Limb (tissue), 2 donors: ENCODE results near the gene EVX1.

Experiments
- DNase-seq, 2 donors: peaks; one replicate each; pipeline ENCODE4 v3.0.0-alpha.2; 2016; ENCODE audit errors: extremely low spot score in 2 of 2

Gene EVX1

DNA sequence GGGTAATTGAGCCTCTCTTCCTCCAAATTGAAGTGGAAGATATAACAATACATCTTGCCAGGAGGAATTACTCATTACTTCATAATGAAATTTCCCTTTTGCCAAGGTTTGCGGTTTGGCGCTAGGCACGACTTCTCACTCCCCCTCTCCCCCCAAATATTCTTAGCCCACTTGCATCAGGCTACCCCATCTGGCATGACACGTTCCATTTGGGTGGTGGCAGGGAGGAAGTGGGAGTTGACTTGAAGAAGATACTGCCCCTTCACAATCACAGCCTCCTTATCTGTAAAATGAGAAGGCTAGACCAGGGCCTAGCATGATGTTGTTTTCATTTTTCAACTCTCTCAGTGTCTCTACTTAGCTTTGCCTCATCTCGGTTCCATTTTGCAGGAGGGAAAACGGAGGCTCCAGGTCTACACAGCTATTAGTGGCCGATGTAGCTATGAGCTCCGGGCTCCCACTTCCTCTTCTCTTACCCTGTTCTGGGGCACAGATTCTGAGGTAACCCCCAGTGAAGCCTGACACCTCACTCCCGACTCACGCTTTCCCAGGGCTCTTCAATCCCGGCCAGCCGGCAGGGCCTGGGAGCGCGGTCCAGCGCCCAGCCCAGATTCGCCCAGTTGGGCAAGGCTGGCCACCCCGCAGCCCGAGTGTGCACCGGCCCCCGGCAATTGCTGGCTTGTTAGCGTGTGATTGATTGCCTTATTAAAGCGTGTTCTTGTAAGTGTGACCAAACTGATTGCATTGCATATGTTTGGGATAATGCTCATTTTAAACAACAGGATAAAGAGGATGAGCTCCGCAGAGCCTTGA, 6.5 kb downstream of the EVX1 start:
- DNase-seq = no peak

DNA sequence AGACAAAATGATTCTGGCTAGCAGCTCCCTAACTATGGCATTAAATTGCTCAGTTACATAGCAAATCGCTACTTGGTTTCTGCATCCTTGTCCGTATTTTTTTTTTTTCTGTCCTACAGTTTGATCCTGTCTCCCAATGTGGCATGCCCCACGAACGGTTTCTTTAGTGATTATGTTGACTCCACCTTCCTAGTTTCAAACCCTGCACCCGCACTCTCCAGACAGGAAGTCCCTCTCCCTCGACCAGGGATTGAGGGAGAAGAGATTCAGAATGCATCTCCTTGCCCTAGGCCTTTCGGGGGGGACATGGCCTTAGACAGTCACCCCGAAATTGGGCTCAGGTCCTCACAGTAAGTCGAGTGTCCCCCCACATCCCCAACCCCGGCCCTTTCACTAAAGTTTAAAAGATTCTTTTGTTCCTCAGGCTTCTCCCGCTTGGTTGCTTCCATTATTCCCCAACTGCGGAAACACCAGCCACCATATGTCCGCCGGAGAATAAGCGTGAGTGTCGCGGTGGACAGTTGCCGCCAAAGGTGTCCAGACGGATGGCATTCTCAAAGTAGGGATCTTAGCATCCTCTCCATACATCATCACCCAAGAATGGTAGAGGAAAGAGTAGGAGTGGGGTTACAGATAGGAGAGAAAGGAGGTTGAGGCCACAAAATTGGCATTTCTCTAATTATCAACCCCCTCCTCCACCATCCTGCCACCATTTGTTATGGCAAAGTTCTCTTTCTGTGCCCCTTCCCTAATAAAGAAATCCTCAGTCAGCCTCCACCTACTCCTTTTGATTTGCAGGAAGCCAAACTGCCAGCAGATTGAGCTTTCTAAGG, 7.3 kb downstream of the EVX1 start:
- no peak for DNase-seq

- DNase-seq = no peak
Measured at GRCh38 chr7:27250557-27251070, 8.0 kb downstream of the EVX1 start.

GRCh38 chr7:27251136-27251651, 8.6 kb downstream of the EVX1 start:
- DNase-seq = no peak

DNA sequence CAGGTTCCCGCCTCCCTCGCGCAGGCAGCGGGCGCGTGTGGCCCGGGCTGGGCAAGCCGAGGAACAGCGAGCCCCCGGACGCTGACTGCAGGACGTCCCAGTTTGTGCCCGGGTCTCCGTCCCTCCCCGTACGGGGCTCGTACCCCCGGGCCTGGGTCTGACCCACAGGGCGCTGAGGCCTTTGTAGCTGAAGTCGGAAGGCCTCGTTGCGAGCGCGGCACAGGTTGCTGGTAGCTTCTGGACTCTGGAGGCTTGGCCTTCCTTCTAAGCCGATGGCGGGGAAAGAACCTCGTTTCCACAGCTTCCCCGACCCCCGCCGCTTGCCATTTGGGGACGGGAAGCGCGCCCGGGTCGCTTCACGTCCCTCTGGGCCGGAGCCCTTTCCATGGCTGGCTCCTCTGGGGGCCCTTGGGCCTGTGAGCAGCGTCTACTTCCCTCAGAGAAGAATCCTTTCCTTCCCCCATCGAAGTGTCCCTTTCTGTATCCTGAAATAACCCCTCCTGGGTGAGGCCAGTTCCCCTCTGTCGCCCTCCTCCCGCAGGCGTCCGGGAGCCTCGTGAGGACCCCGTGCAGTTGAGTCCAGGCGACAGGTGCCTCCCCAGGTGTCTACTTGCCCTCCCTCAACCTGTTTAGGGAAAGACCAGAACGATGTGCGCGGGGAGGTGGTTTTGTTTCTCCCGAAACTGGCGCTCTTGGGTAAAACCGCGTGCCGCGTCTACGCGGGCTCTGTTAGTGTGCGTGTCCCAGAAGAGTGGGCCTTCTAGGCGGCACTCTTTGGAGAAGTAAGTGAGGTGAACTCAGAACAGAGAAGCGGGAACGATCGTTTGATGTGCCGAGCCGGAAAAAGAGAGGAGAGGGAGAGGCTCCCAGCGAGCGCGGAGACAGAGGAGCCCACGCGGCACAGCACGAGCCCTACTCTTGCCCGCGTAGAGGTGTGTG, 9.3 kb downstream of the EVX1 start:
- DNase-seq = peak in 1 of 2 donors; percentile 74

- no peak for DNase-seq
Measured at GRCh38 chr7:27254625-27255024, 12.0 kb downstream of the EVX1 start.

GRCh38 chr7:27260211-27260610, 17.6 kb downstream of the EVX1 start:
- DNase-seq = no peak

DNA sequence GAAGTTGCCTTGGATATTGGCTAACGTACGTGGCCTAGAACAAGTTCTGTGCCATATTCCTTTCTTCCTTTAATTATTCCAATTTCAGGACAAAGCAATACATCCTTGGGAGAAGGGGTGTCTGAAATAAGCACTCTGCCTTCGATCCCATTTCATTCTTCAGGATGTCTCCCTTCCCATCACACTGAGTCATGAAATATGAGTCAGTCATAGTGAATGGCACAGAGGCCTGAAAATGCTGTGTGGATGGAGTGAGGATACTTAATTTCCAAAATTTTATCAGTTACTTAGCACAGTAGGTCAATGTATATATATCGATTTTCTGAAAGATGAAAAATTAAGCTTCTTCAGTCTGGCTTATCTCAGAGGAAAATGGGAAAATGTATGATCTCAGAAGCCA, 19.5 kb downstream of the EVX1 start:
- DNase-seq = no peak

DNA sequence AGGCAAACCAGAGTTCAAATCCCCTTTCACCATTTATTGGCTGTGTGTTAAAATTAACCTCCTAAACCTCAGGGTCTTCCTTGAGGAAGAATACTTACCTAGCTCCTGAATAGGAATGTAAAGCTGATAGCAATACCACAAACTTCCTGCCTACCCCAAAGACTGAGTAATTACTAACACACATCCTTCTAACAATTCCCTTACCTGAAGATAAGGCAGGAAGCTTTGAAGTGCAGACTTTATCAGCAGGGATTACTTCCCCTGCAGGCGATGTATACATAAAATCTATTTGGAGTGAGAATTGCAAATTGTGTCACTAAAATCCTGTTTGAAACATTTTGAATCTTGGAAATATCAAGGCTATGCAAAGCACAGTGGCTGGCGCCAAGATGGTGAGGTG, 21.2 kb downstream of the EVX1 start:
- DNase-seq = no peak

GRCh38 chr7:27269455-27269854, 26.9 kb downstream of the EVX1 start:
- no peak for DNase-seq

- DNase-seq = no peak
Measured at GRCh38 chr7:27271384-27271783, 28.8 kb downstream of the EVX1 start.

DNA sequence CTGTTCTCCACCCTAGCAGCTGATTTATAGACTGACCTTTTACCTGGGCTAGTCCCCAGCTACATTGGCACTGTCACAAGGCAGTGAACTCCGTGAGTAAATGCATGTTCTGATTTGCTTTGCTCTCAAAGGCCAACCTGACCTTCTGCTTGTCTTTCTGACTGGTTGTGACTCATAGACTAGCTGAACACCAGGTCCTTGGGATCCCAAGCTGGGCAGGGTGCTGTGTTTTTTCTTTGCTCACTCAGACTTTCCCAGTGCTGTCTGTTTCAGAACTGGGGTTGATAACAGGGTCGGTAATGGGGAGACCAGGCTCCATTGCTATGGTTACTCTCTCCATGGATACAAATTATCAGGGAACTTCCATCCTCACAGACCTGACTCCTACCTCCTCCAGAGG, 35.0 kb downstream of the EVX1 start:
- DNase-seq = no peak

DNA sequence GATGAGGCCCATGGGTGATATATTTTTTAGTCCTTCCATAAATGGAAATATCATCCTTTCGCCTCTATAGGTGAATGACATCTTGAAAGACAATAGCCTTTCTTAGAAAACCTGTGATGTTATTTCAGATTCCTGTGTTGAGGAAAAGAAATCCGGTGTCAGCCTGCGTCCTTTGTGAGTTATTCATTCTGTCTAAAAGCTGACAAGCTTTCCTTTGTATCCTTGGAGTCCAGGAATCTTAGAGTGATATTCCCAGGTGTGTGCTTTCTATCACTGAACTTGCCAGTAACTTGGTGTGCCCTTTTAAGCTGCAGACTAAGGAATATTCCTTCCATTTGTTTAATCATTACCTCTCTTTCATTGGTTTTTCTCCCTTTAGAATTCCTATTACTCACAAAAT, 41.0 kb downstream of the EVX1 start:
- DNase-seq = no peak

DNA sequence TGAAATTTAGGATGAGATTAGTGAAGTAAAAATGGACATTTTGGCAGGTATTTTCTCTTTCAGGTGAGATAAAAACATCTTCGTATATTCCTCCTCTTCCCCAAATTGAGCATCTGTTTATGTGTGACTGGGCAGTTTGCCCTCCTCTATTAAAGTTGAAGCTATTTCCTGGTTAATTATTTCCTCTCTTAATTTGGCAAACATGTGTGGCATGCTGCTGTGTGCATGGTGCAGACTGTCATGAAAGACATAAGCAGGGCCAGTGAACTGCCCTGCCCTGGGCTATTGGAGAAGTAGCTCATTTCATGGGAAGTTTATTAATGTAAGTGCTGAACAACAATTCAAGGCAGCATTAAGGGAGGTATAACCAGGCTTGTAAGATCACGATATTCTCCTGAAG, 52.6 kb downstream of the EVX1 start:
- no peak for DNase-seq

DNA sequence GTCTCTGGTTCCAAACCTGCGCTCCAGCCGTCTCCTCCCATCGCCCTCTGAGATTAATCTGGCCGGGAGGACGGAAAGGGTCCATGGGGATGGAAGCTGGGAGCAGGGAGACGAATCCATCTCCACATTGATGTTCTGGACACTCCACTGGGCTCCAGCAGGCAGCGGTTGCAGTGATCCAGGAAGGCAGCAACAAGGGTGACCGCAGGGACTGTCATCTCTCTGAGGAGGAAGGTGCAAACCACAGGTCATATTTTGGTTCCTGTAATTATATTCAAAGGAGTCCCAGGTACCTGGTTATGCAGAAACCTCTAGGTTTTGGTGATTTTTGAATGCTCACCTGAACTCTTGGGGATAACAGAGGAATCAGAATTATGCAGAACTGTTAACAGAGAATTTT, 54.8 kb downstream of the EVX1 start:
- no peak for DNase-seq
